Spleen (tissue), 11 donors: ENCODE data around the gene LAMC1. TPM values are rescaled to one million over a fixed set of nuclear protein-coding genes. Genes with fewer than 3 reads are reported as not detected.
A peak's percentile ranks its signal among the peaks of the same experiment; 100 is the strongest.

Source experiments
- DNase-seq: peaks from one replicate; pipeline ENCODE4 v3.0.0-alpha.2; 2020
- H3K27ac ChIP-seq, 8 donors: fragments of 200-600 bp; sonication (generic) in 7 of 8; 1 replicate in 4 of 8; 2 replicates in 4 of 8; pipeline versions ENCODE4 v1.5.0 to v1.8.0; 2016 to 2021; ENCODE audit warnings: inconsistent platforms in 4 of 8, mild to moderate bottlenecking in 4 of 8, moderate library complexity in 1 of 8
- H3K27me3 ChIP-seq, 7 donors: fragments of 200-600 bp; sonication (generic) in 6 of 7; replicated peaks in 1 of 7; 1 replicate in 4 of 7; 2 replicates in 3 of 7; pipeline versions ENCODE4 v1.5.0 to v1.8.0; 2016 to 2021; ENCODE audit warnings: inconsistent platforms in 3 of 7, mild to moderate bottlenecking in 1 of 7
- H3K36me3 ChIP-seq, 6 donors: fragments of 200-600 bp; sonication (generic) in 5 of 6; 1 replicate in 4 of 6; 2 replicates in 2 of 6; pipeline versions ENCODE4 v1.5.0 to v1.8.0; 2016 to 2021; ENCODE audit warnings: inconsistent platforms in 2 of 6
- H3K4me1 ChIP-seq, 6 donors: fragments of 200-600 bp; sonication (generic) in 5 of 6; 1 replicate in 3 of 6; 2 replicates in 3 of 6; pipeline versions ENCODE4 v1.5.0 to v1.8.0; 2016 to 2021; ENCODE audit warnings: inconsistent platforms in 3 of 6
- H3K4me3 ChIP-seq, 8 donors: fragments of 200-600 bp; sonication (generic) in 7 of 8; 1 replicate in 4 of 8; 2 replicates in 4 of 8; pipeline versions ENCODE4 v1.5.0 to v1.8.0; 2016 to 2021; ENCODE audit warnings: inconsistent platforms in 4 of 8, mild to moderate bottlenecking in 4 of 8, moderate library complexity in 2 of 8
- H3K9me3 ChIP-seq, 8 donors: fragments of 200-600 bp; sonication (generic) in 7 of 8; 1 replicate in 4 of 8; 2 replicates in 4 of 8; pipeline versions ENCODE4 v1.5.0 to v1.8.0; 2016 to 2021; ENCODE audit warnings: inconsistent platforms in 4 of 8
- CTCF ChIP-seq, 11 experiments: fragments of 200-600 bp in 7 of 11; fragments of 450-650 bp in 4 of 11; sonication (generic) in 4 of 11; IDR thresholded peaks in 8 of 11; conservative IDR thresholded peaks in 3 of 11; 1 replicate in 7 of 11; 2 replicates in 4 of 11; pipeline versions ENCODE4 v1.4.0 to v1.8.0; 2016 to 2021; ENCODE audit warnings: antibody characterized with exemption in 11 of 11, inconsistent platforms in 4 of 11, mild to moderate bottlenecking in 1 of 11
- POLR2A ChIP-seq, 3 donors: fragments of 450-650 bp; IDR thresholded peaks; one replicate each; pipeline ENCODE4 v1.5.1; 2017; ENCODE audit warnings: antibody characterized with exemption in 3 of 3, mild to moderate bottlenecking in 1 of 3
- POLR2AphosphoS5 ChIP-seq, 3 donors: sonication (generic); formaldehyde crosslinking; IDR thresholded peaks; one replicate each; pipeline ENCODE4 v1.5.1; 2017; ENCODE audit warnings: antibody characterized with exemption in 3 of 3
- WGBS, 5 donors: extraction: QIAGEN DNeasy Blood & Tissue Kit in 3 of 5; methylation state at CpG; one replicate each; pipeline versions ENCODE4 v1.1.5 to v1.1.7; 2013 to 2018; 5-methylcytosine and 5-hydroxymethylcytosine counted together
- intact Hi-C: fragments of 100-400 bp; cut with DNase I; formaldehyde crosslinking; loops from one replicate; pipeline ENCODE4 v1.15.0; 2023; ENCODE audit warnings: low total_unique reads
- polyA plus RNA-seq, 3 donors: library from polyadenylated mRNA; stranded (reverse); fragments of 200-250 nt; gene quantifications; one replicate each; pipeline ENCODE4 v1.2.1, GENCODE V29; 2013
- total RNA-seq, 7 donors: library from RNA; depleted of rRNA in 3 of 7; stranded (reverse); fragments of >200 nt in 3 of 7; fragmentation: NEBNext Ultra II Directional in 4 of 7; extraction: Animal tissue kit (Norgen Biotek cat#: 25700) in 4 of 7; gene quantifications; one replicate each; pipeline versions ENCODE4 v1.1.0 to v1.2.1, GENCODE V29; 2016 to 2021
- donor health status: healthy with polysubstance abuse.
- donor health status: DM: no; HTN: no; CAD: no; lungs with moderate emphysema.
- donor health status: DM: no; HTN: no; CAD: no.
- donor health status: Bipolar disorder and iron deficiency.
- donor health status: healthy.
- donor health status: DM: no; HTN: no; CAD: no.
- donor health status: DM: yes; HTN: yes; CAD: no.

LAMC1 gene
- total and polyA plus RNA-seq, 10 donors, result 2.7 to 38.5 (median 30.5) TPM

- WGBS, 5 donors, result 52 to 80% (median 67%) methylated on average over 1 of the region's 1 CpG
- DNase-seq, result no peak
- no peaks in the 10 kb centered on the region for H3K36me3 ChIP-seq
- H3K9me3 ChIP-seq, result no peaks in the 10 kb centered on the region
- H3K4me1 ChIP-seq, result peaks cover 0 to 27% (median 17%) of the 10 kb centered on the region in 6 donors
- intact Hi-C loops, result no loop called here
- no peak overlapping the region for H3K4me3 ChIP-seq
- peaks cover 0 to 64% (median 10%) of the 10 kb centered on the region in 7 donors for H3K27me3 ChIP-seq
- TF ChIP-seq CTCF (IDR thresholded peaks at IDR 0.05 in 8 of 11, conservative IDR thresholded peaks at IDR 0.05 in 3 of 11) (no peak), POLR2A (IDR thresholded peaks at IDR 0.05) (no peak), POLR2AphosphoS5 (IDR thresholded peaks at IDR 0.05) (no peak)
- H3K27ac ChIP-seq, result no peak overlapping the region
Measured at GRCh38 chr1:183019860-183020259, 3.4 kb upstream of the LAMC1 start.

- intact Hi-C loops, result no loop called here
- peak overlapping the region; percentile 89 to 95 (median 92) for H3K27ac ChIP-seq
- H3K27me3 ChIP-seq, result peaks cover 0 to 57% (median 10%) of the 10 kb centered on the region in 7 donors
Measured at GRCh38 chr1:183021405-183022201, 1.6 kb upstream of the LAMC1 start.

GRCh38 chr1:183022202-183023145 lies 746 bp upstream of the LAMC1 start:
- peaks cover 0 to 57% (median 10%) of the 10 kb centered on the region in 7 donors for H3K27me3 ChIP-seq
- H3K4me3 ChIP-seq, result peak overlapping the region; percentile 62 to 92 (median 79)
- H3K4me1 ChIP-seq, result peaks cover 0 to 54% (median 22%) of the 10 kb centered on the region in 6 donors
- intact Hi-C loops, result no loop called here
- H3K27ac ChIP-seq, result peak overlapping the region; percentile 89 to 95 (median 92)
- peak; percentile 86 for DNase-seq
- H3K36me3 ChIP-seq, result no peaks in the 10 kb centered on the region
- TF ChIP-seq POLR2AphosphoS5 (IDR thresholded peaks at IDR 0.05), result peak; percentile 48 to 74 (median 65)
- no peak for TF ChIP-seq CTCF (IDR thresholded peaks at IDR 0.05 in 8 of 11, conservative IDR thresholded peaks at IDR 0.05 in 3 of 11)
- WGBS, 5 donors, result 2 to 5% (median 3%) methylated on average over 38 to 56 of the region's 57 CpGs
- H3K9me3 ChIP-seq, result no peaks in the 10 kb centered on the region

More at GRCh38 chr1:183021405-183022201, 1.6 kb upstream of the LAMC1 start:
- Histone ChIP-seq H3K4me3 (peak overlapping the region in 5 of 8 donors; percentile 66 to 92 (median 80)), H3K4me1 (peaks cover 0 to 45% (median 22%) of the 10 kb centered on the region in 6 donors), H3K36me3 (no peaks in the 10 kb centered on the region), H3K9me3 (no peaks in the 10 kb centered on the region)
- 72 to 79% (median 74%) methylated on average over 11 of the region's 11 CpGs for WGBS, 5 donors
- TF ChIP-seq CTCF (IDR thresholded peaks at IDR 0.05 in 8 of 11, conservative IDR thresholded peaks at IDR 0.05 in 3 of 11) (no peak), POLR2AphosphoS5 (IDR thresholded peaks at IDR 0.05) (no peak), POLR2A (IDR thresholded peaks at IDR 0.05) (no peak)
- no peak for DNase-seq
